Vagina (tissue), 2 donors: ENCODE data around the gene TMEM35B.

Source experiments
- CTCF ChIP-seq, 3 experiments: fragments of 450-650 bp in 2 of 3; fragments of 200-600 bp in 1 of 3; sonication (generic) in 1 of 3; IDR thresholded peaks; one replicate each; pipeline ENCODE4 v1.5.1; 2017 to 2019; ENCODE audit warnings: antibody characterized with exemption in 3 of 3, mild to moderate bottlenecking in 2 of 3, moderate library complexity in 2 of 3
- POLR2A ChIP-seq, 2 donors: fragments of 450-650 bp; IDR thresholded peaks; one replicate each; pipeline ENCODE4 v1.6.1; 2017; ENCODE audit warnings: antibody characterized with exemption in 2 of 2, mild to moderate bottlenecking in 2 of 2, moderate library complexity in 2 of 2
- POLR2AphosphoS5 ChIP-seq, 2 donors: sonication (generic); formaldehyde crosslinking; IDR thresholded peaks; one replicate each; pipeline ENCODE4 v1.9.0; 2017; ENCODE audit warnings: antibody characterized with exemption in 2 of 2, mild to moderate bottlenecking in 2 of 2, low read depth in 1 of 2; ENCODE audit not compliant: insufficient read depth in 1 of 2

- no peak for TF ChIP-seq CTCF (IDR thresholded peaks at IDR 0.05)
- no peak for TF ChIP-seq POLR2AphosphoS5 (IDR thresholded peaks at IDR 0.05; ENCODE audit: insufficient read depth in 1 of 2, low read depth in 1 of 2)
- no peak for TF ChIP-seq POLR2A (IDR thresholded peaks at IDR 0.05)
These were observed 31.3 kb upstream of the TMEM35B start for GRCh38 chr1:35016406-35016805.
